Middle frontal gyrus (tissue), 1 donor: ENCODE measurements around the gene DCLK1.

ENCODE experiments used
- DNase-seq: peaks from one replicate; pipeline ENCODE4 v3.0.0-alpha.2; 2015; ENCODE audit warnings: low spot score; ENCODE audit errors: extremely low spot score

Gene DCLK1

DNA sequence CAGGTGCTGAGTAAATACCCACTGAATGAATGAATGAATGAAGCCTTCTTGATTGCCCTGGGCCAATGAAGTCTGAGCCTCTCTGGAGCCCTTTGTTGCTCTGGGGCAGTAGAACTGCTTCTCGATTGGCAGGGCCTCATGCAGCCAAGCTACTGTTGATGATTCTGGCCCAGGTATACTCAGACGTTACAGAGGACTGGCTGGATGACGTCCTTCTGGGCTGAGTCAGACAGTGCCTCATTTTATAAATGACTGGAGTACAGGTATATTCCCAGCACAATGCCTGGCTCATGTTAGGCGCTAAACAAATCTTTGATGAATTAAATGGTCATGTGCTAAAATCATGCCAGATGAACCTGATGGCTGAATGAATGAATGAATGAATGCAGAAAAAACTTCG is 410.9 kb downstream of the DCLK1 start:
- DNase-seq: no peak
